HUES6 (cell line): ENCODE data around the gene TMPRSS9.

Source experiments
- H3K27ac ChIP-seq: 2 replicates; pipeline ENCODE4 v1.7.0; 2013; ENCODE audit warnings: low read depth, mild to moderate bottlenecking, low read length, inconsistent platforms
- H3K27me3 ChIP-seq: 2 replicates; pipeline ENCODE4 v1.6.1; 2013; ENCODE audit warnings: low read length; ENCODE audit not compliant: control insufficient read depth, insufficient read depth
- H3K36me3 ChIP-seq: 2 replicates; pipeline ENCODE4 v1.6.1; 2013; ENCODE audit warnings: low read length; ENCODE audit not compliant: control insufficient read depth, insufficient read depth
- H3K4me1 ChIP-seq: 2 replicates; pipeline ENCODE4 v1.6.1; 2013; ENCODE audit warnings: low read length; ENCODE audit not compliant: control insufficient read depth, insufficient read depth
- H3K4me3 ChIP-seq: 2 replicates; pipeline ENCODE4 v1.5.1; 2013; ENCODE audit warnings: low read depth, low read length
- H3K9ac ChIP-seq: one replicate; pipeline ENCODE4 v1.6.1; 2013; ENCODE audit warnings: mild to moderate bottlenecking, low read length
- H3K9me3 ChIP-seq: 2 replicates; pipeline ENCODE4 v1.6.1; 2013; ENCODE audit warnings: low read depth, low read length; ENCODE audit not compliant: control insufficient read depth, insufficient read depth

TMPRSS9 gene

GRCh38 chr19:2359992-2360685, at the start of gene TMPRSS9:
TSS of gene TMPRSS9 (plus strand) at chr19:2360265. CDS start at chr19:2389786, 29,521 bp downstream.
- H3K4me3 ChIP-seq = peak within 1 kb of the TSS; percentile 41
- no peak within 1 kb of the TSS for H3K27ac ChIP-seq
- H3K36me3 ChIP-seq = no peaks in the 10 kb centered on the region
- no peak within 1 kb of the TSS for H3K9ac ChIP-seq
- H3K27me3 ChIP-seq = peaks cover 34% of the 10 kb centered on the region
- no peaks in the 10 kb centered on the region for H3K4me1 ChIP-seq
- H3K9me3 ChIP-seq = no peaks in the 10 kb centered on the region

- Histone ChIP-seq H3K9me3 (peaks cover 12% of the 10 kb centered on the region), H3K27me3 (peaks cover 49% of the 10 kb centered on the region)
These were observed 49.0 kb upstream of the TMPRSS9 start for GRCh38 chr19:2311093-2311492.

GRCh38 chr19:2312820-2313501, 47.1 kb upstream of the TMPRSS9 start:
- Histone ChIP-seq H3K27me3 (peaks cover 31% of the 10 kb centered on the region), H3K9ac (no peak overlapping the region), H3K4me3 (peak overlapping the region; percentile 11; the same call in 1 of the 2 replicates), H3K36me3 (no peaks in the 10 kb centered on the region), H3K27ac (no peak overlapping the region), H3K4me1 (peaks cover 8% of the 10 kb centered on the region), H3K9me3 (peaks cover 12% of the 10 kb centered on the region)

More at GRCh38 chr19:2311093-2311492, 49.0 kb upstream of the TMPRSS9 start:
- Histone ChIP-seq H3K4me3 (no peak overlapping the region), H3K9ac (no peak overlapping the region), H3K36me3 (no peaks in the 10 kb centered on the region), H3K4me1 (peaks cover 3% of the 10 kb centered on the region), H3K27ac (no peak overlapping the region)

GRCh38 chr19:2315121-2315817, 44.8 kb upstream of the TMPRSS9 start:
- no peaks in the 10 kb centered on the region for H3K36me3 ChIP-seq
- peaks cover 10% of the 10 kb centered on the region for H3K27me3 ChIP-seq
- H3K4me1 ChIP-seq = peaks cover 6% of the 10 kb centered on the region
- no peak overlapping the region for H3K9ac ChIP-seq
- no peak overlapping the region for H3K4me3 ChIP-seq
- H3K27ac ChIP-seq = no peak overlapping the region
- peaks cover 12% of the 10 kb centered on the region for H3K9me3 ChIP-seq

- Histone ChIP-seq H3K27me3 (peaks cover 10% of the 10 kb centered on the region), H3K9ac (no peak overlapping the region), H3K9me3 (peaks cover 12% of the 10 kb centered on the region), H3K27ac (no peak overlapping the region), H3K4me1 (peaks cover 6% of the 10 kb centered on the region), H3K36me3 (peaks cover under 1% of the 10 kb centered on the region; the same call in 1 of the 2 replicates), H3K4me3 (no peak overlapping the region)
These were observed 44.2 kb upstream of the TMPRSS9 start for GRCh38 chr19:2315818-2316353.

GRCh38 chr19:2317300-2317699, 42.8 kb upstream of the TMPRSS9 start:
- Histone ChIP-seq H3K4me3 (no peak overlapping the region), H3K27me3 (peaks cover 8% of the 10 kb centered on the region; the same call in 1 of the 2 replicates), H3K36me3 (peaks cover 8% of the 10 kb centered on the region), H3K4me1 (peaks cover 6% of the 10 kb centered on the region), H3K9me3 (peaks cover 12% of the 10 kb centered on the region), H3K9ac (no peak overlapping the region), H3K27ac (no peak overlapping the region)

GRCh38 chr19:2317756-2318155, 42.3 kb upstream of the TMPRSS9 start:
- H3K9ac ChIP-seq = no peak overlapping the region
- no peak overlapping the region for H3K27ac ChIP-seq
- peaks cover 11% of the 10 kb centered on the region for H3K36me3 ChIP-seq
- H3K9me3 ChIP-seq = peaks cover 12% of the 10 kb centered on the region
- no peak overlapping the region for H3K4me3 ChIP-seq
- H3K4me1 ChIP-seq = peaks cover 6% of the 10 kb centered on the region; the same call in 1 of the 2 replicates
- H3K27me3 ChIP-seq = peaks cover 5% of the 10 kb centered on the region; the same call in 1 of the 2 replicates

- H3K4me1 ChIP-seq = peaks cover 6% of the 10 kb centered on the region; the same call in 1 of the 2 replicates
- no peaks in the 10 kb centered on the region for H3K27me3 ChIP-seq
- peaks cover 12% of the 10 kb centered on the region for H3K9me3 ChIP-seq
- H3K36me3 ChIP-seq = peaks cover 22% of the 10 kb centered on the region
- no peak overlapping the region for H3K4me3 ChIP-seq
- H3K27ac ChIP-seq = no peak overlapping the region
- no peak overlapping the region for H3K9ac ChIP-seq
These were observed 41.1 kb upstream of the TMPRSS9 start for GRCh38 chr19:2318923-2319322.

- H3K27me3 ChIP-seq = no peaks in the 10 kb centered on the region
- H3K36me3 ChIP-seq = peaks cover 28% of the 10 kb centered on the region
- peaks cover 12% of the 10 kb centered on the region for H3K9me3 ChIP-seq
- H3K4me3 ChIP-seq = no peak overlapping the region
- H3K4me1 ChIP-seq = peaks cover 6% of the 10 kb centered on the region; the same call in 1 of the 2 replicates
- no peak overlapping the region for H3K27ac ChIP-seq
- no peak overlapping the region for H3K9ac ChIP-seq
These were observed 40.5 kb upstream of the TMPRSS9 start for GRCh38 chr19:2319551-2319950.

- Histone ChIP-seq H3K4me1 (peaks cover 6% of the 10 kb centered on the region; the same call in 1 of the 2 replicates), H3K36me3 (peaks cover 33% of the 10 kb centered on the region), H3K27ac (no peak overlapping the region), H3K9ac (no peak overlapping the region), H3K4me3 (no peak overlapping the region), H3K27me3 (no peaks in the 10 kb centered on the region), H3K9me3 (peaks cover 7% of the 10 kb centered on the region)
These were observed 40.0 kb upstream of the TMPRSS9 start for GRCh38 chr19:2320049-2320448.
